PC-9 (cell line): Measurements from ENCODE around the gene SLC66A1. TPM values are rescaled to one million over a fixed set of nuclear protein-coding genes. Genes with fewer than 3 reads are reported as not detected.

ENCODE experiments used
- BruUV-seq: library from RNA; stranded (reverse); fragments of 400-500 nt; replicated peaks from 2 replicates; lab custom pipeline; 2021; lab: Mats Ljungman, UMichigan
- CTCF ChIA-PET: fragments of 300-600 bp; sonication (Branson Sonifier 250); formaldehyde crosslinking; loops from one replicate; lab custom pipeline; 2022; ENCODE audit warnings: antibody characterized with exemption; lab: Charles Lee
- POLR2A ChIA-PET: fragments of 300-600 bp; sonication (Branson Sonifier 250); formaldehyde crosslinking; loops from one replicate; lab custom pipeline; 2022; ENCODE audit warnings: antibody characterized with exemption; ENCODE audit not compliant: unreplicated experiment; lab: Charles Lee
- DNase-seq, 2 experiments: peaks; one replicate each; pipeline versions ENCODE4 v3.0.0 to v3.0.0-alpha.2; 2015 to 2022; ENCODE audit warnings: mixed read lengths in 1 of 2
- H2AFZ ChIP-seq: fragments of 200-600 bp; sonication (generic); 2 replicates; pipeline ENCODE4 v1.8.1; 2017; ENCODE audit warnings: antibody characterized with exemption
- H3F3A ChIP-seq: fragments of 200-600 bp; sonication (generic); 2 replicates; pipeline ENCODE4 v1.8.1; 2017; ENCODE audit warnings: antibody characterized with exemption, mild to moderate bottlenecking, low read depth; ENCODE audit not compliant: insufficient read depth
- H3K27ac ChIP-seq: fragments of 200-600 bp; sonication (generic); 2 replicates; pipeline ENCODE4 v1.6.1; 2016; ENCODE audit warnings: mixed run types
- H3K27me3 ChIP-seq: fragments of 200-600 bp; sonication (generic); 2 replicates; pipeline ENCODE4 v1.6.1; 2016; ENCODE audit warnings: low read depth, mixed run types; ENCODE audit not compliant: insufficient read depth
- H3K36me3 ChIP-seq: fragments of 200-600 bp; sonication (generic); 2 replicates; pipeline ENCODE4 v1.6.1; 2016; ENCODE audit warnings: low read depth, mixed run types
- H3K4me1 ChIP-seq: fragments of 200-600 bp; sonication (generic); replicated peaks from 2 replicates; pipeline ENCODE4 v1.6.1; 2016; ENCODE audit warnings: mixed run types; ENCODE audit not compliant: insufficient read depth
- H3K4me2 ChIP-seq: fragments of 200-600 bp; sonication (generic); 2 replicates; pipeline ENCODE4 v1.6.1; 2017; ENCODE audit warnings: mixed run types
- H3K4me3 ChIP-seq: fragments of 200-600 bp; sonication (generic); 2 replicates; pipeline ENCODE4 v1.6.1; 2016; ENCODE audit warnings: mixed run types
- H3K79me2 ChIP-seq: fragments of 200-600 bp; sonication (generic); 2 replicates; pipeline ENCODE4 v1.6.1; 2017; ENCODE audit warnings: low read depth, mixed run types
- H3K9me2 ChIP-seq: fragments of 200-600 bp; sonication (generic); 2 replicates; pipeline ENCODE4 v1.8.1; 2017; ENCODE audit warnings: mild to moderate bottlenecking; ENCODE audit not compliant: insufficient read depth
- H3K9me3 ChIP-seq: fragments of 200-600 bp; sonication (generic); 2 replicates; pipeline ENCODE4 v1.8.1; 2016; ENCODE audit warnings: low read depth; ENCODE audit not compliant: insufficient read depth
- H4K20me1 ChIP-seq: fragments of 200-600 bp; sonication (generic); 2 replicates; pipeline ENCODE4 v1.8.1; 2017; ENCODE audit not compliant: insufficient read depth
- CTCF ChIP-seq: fragments of 200-600 bp; sonication (generic); conservative IDR thresholded peaks from 2 replicates; pipeline ENCODE4 v1.6.1; 2017; ENCODE audit warnings: mixed run types, antibody characterized with exemption, mild to moderate bottlenecking, moderate library complexity
- EZH2 ChIP-seq: fragments of 200-600 bp; sonication (generic); IDR thresholded peaks from 2 replicates; pipeline ENCODE4 v1.8.0; 2017; ENCODE audit warnings: antibody characterized with exemption, low read depth
- intact Hi-C: fragments of 100-400 bp; cut with micrococcal nuclease; formaldehyde crosslinking; loops from one replicate; pipeline ENCODE4 v1.10.0; 2022; ENCODE audit not compliant: unreplicated experiment
- total RNA-seq: library from RNA; stranded (reverse); gene quantifications from 2 replicates; pipeline ENCODE4 v1.2.3, GENCODE V29; 2021

SLC66A1 gene
- total RNA-seq, 1 experiment from 2014 or later = 13.8 TPM

- Histone ChIP-seq H3K4me1 (no peaks in the 10 kb centered on the region; the same call in 1 of the 2 replicates), H4K20me1 (no peaks in the 10 kb centered on the region; the same call in 1 of the 2 replicates), H3K36me3 (no peaks in the 10 kb centered on the region), H3K9me3 (no peaks in the 10 kb centered on the region), H3F3A (peaks cover 4% of the 10 kb centered on the region; the same call in 1 of the 2 replicates), H3K27me3 (no peaks in the 10 kb centered on the region), H3K4me3 (no peak overlapping the region), H2AFZ (no peak overlapping the region), H3K79me2 (no peaks in the 10 kb centered on the region), H3K9me2 (no peaks in the 10 kb centered on the region), H3K4me2 (no peak overlapping the region), H3K27ac (no peak overlapping the region)
- intact Hi-C loops = loop anchor here (5.0 to 10.0 kb wide), 2 partner anchors 242 to 309 kb away; no protein-coding TSS in a partner anchor
- CTCF ChIA-PET = no interaction called here
- BruUV-seq = no TSS peak
- POLR2A ChIA-PET = interaction anchor here (0.5 kb wide), 1 partner anchor 30 kb away, joined by 3 read pairs; no protein-coding TSS in a partner anchor
- TF ChIP-seq CTCF (no peak), EZH2 (no peak)
- DNase-seq = no peak
These were observed 30.9 kb downstream of the SLC66A1 start for GRCh38 chr1:19342894-19343616.

GRCh38 chr1:19343617-19344350 lies 31.7 kb downstream of the SLC66A1 start:
- POLR2A ChIA-PET = interaction anchor here (0.5 kb wide), 1 partner anchor 31 kb away, joined by 3 read pairs; no protein-coding TSS in a partner anchor

More at GRCh38 chr1:19343617-19344350, 31.7 kb downstream of the SLC66A1 start:
- CTCF ChIA-PET = no interaction called here
- Histone ChIP-seq H3K27me3 (no peaks in the 10 kb centered on the region), H3K27ac (no peak overlapping the region), H2AFZ (no peak overlapping the region), H3K36me3 (no peaks in the 10 kb centered on the region), H3K4me1 (no peaks in the 10 kb centered on the region), H4K20me1 (no peaks in the 10 kb centered on the region; the same call in 1 of the 2 replicates), H3F3A (peaks cover 3% of the 10 kb centered on the region; the same call in 1 of the 2 replicates), H3K79me2 (no peaks in the 10 kb centered on the region), H3K4me3 (no peak overlapping the region), H3K9me3 (no peaks in the 10 kb centered on the region), H3K4me2 (no peak overlapping the region), H3K9me2 (no peaks in the 10 kb centered on the region)
- intact Hi-C loops = loop anchor here (5.0 to 10.0 kb wide), 2 partner anchors 241 to 309 kb away; no protein-coding TSS in a partner anchor
- TF ChIP-seq CTCF (no peak), EZH2 (no peak)
- no peak for DNase-seq
- BruUV-seq = no TSS peak
